Ovary (tissue), 9 donors: ENCODE data around the gene MYEF2. TPM values are rescaled to one million over a fixed set of nuclear protein-coding genes. Genes with fewer than 3 reads are reported as not detected.

ENCODE experiments used
- DNase-seq, 5 donors: peaks; one replicate each; pipeline ENCODE4 v3.0.0-alpha.2; 2019 to 2020
- H3K27ac ChIP-seq, 2 donors: fragments of 200-600 bp; one replicate each; pipeline versions ENCODE4 v1.5.1 to v1.8.0; 2019 to 2022
- H3K27me3 ChIP-seq: fragments of 200-600 bp; one replicate; pipeline ENCODE4 v1.8.0; 2022
- H3K36me3 ChIP-seq: fragments of 200-600 bp; sonication (generic); one replicate; pipeline ENCODE4 v1.5.1; 2019
- H3K4me1 ChIP-seq: one replicate; pipeline ENCODE4 v1.8.1; 2013; ENCODE audit warnings: mild to moderate bottlenecking, moderate library complexity; ENCODE audit not compliant: insufficient read depth
- H3K4me3 ChIP-seq: fragments of 200-600 bp; sonication (generic); one replicate; pipeline ENCODE4 v1.5.1; 2017
- H3K9me3 ChIP-seq, 2 donors: fragments of 200-600 bp in 1 of 2; sonication (generic) in 1 of 2; one replicate each; pipeline versions ENCODE4 v1.5.1 to v1.8.1; 2013 to 2019; ENCODE audit warnings: mild to moderate bottlenecking in 1 of 2, moderate library complexity in 1 of 2
- EP300 ChIP-seq: sonication (generic); formaldehyde crosslinking; IDR thresholded peaks from one replicate; pipeline ENCODE4 v1.6.1; 2017; ENCODE audit warnings: antibody characterized with exemption
- POLR2A ChIP-seq: fragments of 450-650 bp; IDR thresholded peaks from one replicate; pipeline ENCODE4 v1.6.1; 2017; ENCODE audit warnings: antibody characterized with exemption, mild to moderate bottlenecking, moderate library complexity
- WGBS, 3 donors: extraction: QIAGEN DNeasy Blood & Tissue Kit in 1 of 3; methylation state at CpG; one replicate each; pipeline versions ENCODE4 v1.1.5 to v1.1.7; 2013 to 2017; 5-methylcytosine and 5-hydroxymethylcytosine counted together
- intact Hi-C, 4 donors: fragments of 100-400 bp; cut with DNase I; formaldehyde crosslinking; loops; one replicate each; pipeline versions ENCODE4 v1.11.0 to v1.15.1; 2022 to 2023
- polyA plus RNA-seq, 2 donors: library from polyadenylated mRNA; stranded (reverse); fragments of 200-250 nt in 1 of 2; fragments of 350-450 nt in 1 of 2; fragmentation: Illumina TruSeq in 1 of 2; extraction: RNeasy Lipid Tissue Mini Kit (QIAGEN cat#74804) in 1 of 2; gene quantifications; one replicate each; pipeline ENCODE4 v1.2.3, GENCODE V29; 2013 to 2014
- total RNA-seq, 7 donors: library from RNA; depleted of rRNA in 2 of 7; stranded (reverse); fragments of >200 nt in 2 of 7; fragmentation: NEBNext Ultra II Directional in 3 of 7; extraction: Animal tissue kit (Norgen Biotek cat#: 25700) in 3 of 7; gene quantifications; one replicate each; pipeline versions ENCODE4 v1.1.0 to v1.2.4, GENCODE V29; 2016 to 2023
- TF ChIP-seq, protein P1 (sequence below), 3 donors: fragments of 450-650 bp in 2 of 3; fragments of 200-600 bp in 1 of 3; IDR thresholded peaks; one replicate each; pipeline versions ENCODE4 v1.5.1 to v1.8.0; 2016 to 2022; ENCODE audit warnings: antibody characterized with exemption in 3 of 3, mild to moderate bottlenecking in 1 of 3
- donor health status: DM: no; HTN: no; CAD: no; lungs with moderate emphysema.
- donor health status: DM: no; HTN: no; CAD: no.
- donor health status: Bipolar disorder and iron deficiency.
- donor health status: DM: yes; HTN: yes; CAD: no.
- donor health status: DM: no; HTN: no; CAD: no.
- donor health status: DM: yes; HTN: yes; CAD: no.

The MYEF2 gene
- total and polyA plus RNA-seq, 9 donors, result 1.4 to 38.9 (median 5.3) TPM

DNA sequence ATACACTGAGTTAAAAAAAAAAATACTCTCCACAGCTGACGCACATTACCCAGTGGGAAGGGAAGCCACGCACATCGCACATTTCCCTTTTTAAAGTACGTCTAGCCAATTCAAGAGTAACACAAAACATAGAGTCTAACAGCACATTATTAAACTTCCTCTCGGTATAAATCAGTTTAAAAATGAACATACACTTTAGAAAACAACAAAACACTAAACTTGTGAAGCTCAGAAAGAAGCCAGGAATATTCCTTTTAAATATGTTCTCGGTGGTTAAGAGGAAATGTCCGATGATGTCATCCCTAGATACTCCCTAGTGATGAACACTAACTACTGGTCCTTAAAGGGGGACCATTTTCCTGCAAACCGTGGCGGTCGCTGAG lies 721 bp downstream of the MYEF2 start:
- no peaks in the 10 kb centered on the region for H3K36me3 ChIP-seq
- 6 to 7% (median 6%) methylated on average over 10 of the region's 10 CpGs for WGBS, 3 donors
- no peak for DNase-seq
- H3K4me1 ChIP-seq, result peaks cover 3% of the 10 kb centered on the region
- H3K27ac ChIP-seq, result no peak overlapping the region
- intact Hi-C loops, result no loop called here
- no peaks in the 10 kb centered on the region for H3K27me3 ChIP-seq
- peak overlapping the region; percentile 46 for H3K4me3 ChIP-seq
- no peaks in the 10 kb centered on the region for H3K9me3 ChIP-seq
- TF ChIP-seq EP300 (no peak), POLR2A (no peak)
- TF ChIP-seq, protein P1, sequence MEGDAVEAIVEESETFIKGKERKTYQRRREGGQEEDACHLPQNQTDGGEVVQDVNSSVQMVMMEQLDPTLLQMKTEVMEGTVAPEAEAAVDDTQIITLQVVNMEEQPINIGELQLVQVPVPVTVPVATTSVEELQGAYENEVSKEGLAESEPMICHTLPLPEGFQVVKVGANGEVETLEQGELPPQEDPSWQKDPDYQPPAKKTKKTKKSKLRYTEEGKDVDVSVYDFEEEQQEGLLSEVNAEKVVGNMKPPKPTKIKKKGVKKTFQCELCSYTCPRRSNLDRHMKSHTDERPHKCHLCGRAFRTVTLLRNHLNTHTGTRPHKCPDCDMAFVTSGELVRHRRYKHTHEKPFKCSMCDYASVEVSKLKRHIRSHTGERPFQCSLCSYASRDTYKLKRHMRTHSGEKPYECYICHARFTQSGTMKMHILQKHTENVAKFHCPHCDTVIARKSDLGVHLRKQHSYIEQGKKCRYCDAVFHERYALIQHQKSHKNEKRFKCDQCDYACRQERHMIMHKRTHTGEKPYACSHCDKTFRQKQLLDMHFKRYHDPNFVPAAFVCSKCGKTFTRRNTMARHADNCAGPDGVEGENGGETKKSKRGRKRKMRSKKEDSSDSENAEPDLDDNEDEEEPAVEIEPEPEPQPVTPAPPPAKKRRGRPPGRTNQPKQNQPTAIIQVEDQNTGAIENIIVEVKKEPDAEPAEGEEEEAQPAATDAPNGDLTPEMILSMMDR (IDR thresholded peaks at IDR 0.05), result no peak

- Histone ChIP-seq H3K27ac (no peak overlapping the region), H3K27me3 (no peaks in the 10 kb centered on the region), H3K36me3 (no peaks in the 10 kb centered on the region), H3K9me3 (no peaks in the 10 kb centered on the region), H3K4me1 (peaks cover 3% of the 10 kb centered on the region), H3K4me3 (no peak overlapping the region)
- intact Hi-C loops, result no loop called here
- WGBS, 3 donors, result 63 to 70% (median 66%) methylated on average over 2 of the region's 2 CpGs
- DNase-seq, result no peak
- TF ChIP-seq POLR2A, result no peak
- TF ChIP-seq EP300, result no peak
- TF ChIP-seq, protein P1 (IDR thresholded peaks at IDR 0.05), result no peak
Observed at GRCh38 chr15:48176957-48177356, 1.1 kb downstream of the MYEF2 start.

GRCh38 chr15:48176112-48176511 lies 2.0 kb downstream of the MYEF2 start:
- Histone ChIP-seq H3K27me3 (no peaks in the 10 kb centered on the region), H3K36me3 (no peaks in the 10 kb centered on the region), H3K4me3 (no peak overlapping the region), H3K27ac (no peak overlapping the region), H3K9me3 (no peaks in the 10 kb centered on the region), H3K4me1 (peaks cover 3% of the 10 kb centered on the region)
- intact Hi-C loops, result no loop called here
- no peak for DNase-seq
- WGBS, 3 donors, result 80 to 84% (median 84%) methylated on average over 4 of the region's 4 CpGs
- TF ChIP-seq EP300 (no peak), POLR2A (no peak)
- TF ChIP-seq, protein P1 (IDR thresholded peaks at IDR 0.05), result no peak

- intact Hi-C loops, result no loop called here
- Histone ChIP-seq H3K4me3 (no peak overlapping the region), H3K36me3 (no peaks in the 10 kb centered on the region), H3K27me3 (no peaks in the 10 kb centered on the region), H3K27ac (no peak overlapping the region), H3K9me3 (no peaks in the 10 kb centered on the region), H3K4me1 (peaks cover 3% of the 10 kb centered on the region)
- TF ChIP-seq EP300 (no peak), POLR2A (no peak)
- TF ChIP-seq, protein P1 (IDR thresholded peaks at IDR 0.05), result no peak
- DNase-seq, result no peak
- WGBS, 3 donors, result 96 to 98% (median 97%) methylated on average over 3 of the region's 3 CpGs
Observed at GRCh38 chr15:48175126-48175525, 3.0 kb downstream of the MYEF2 start.

DNA sequence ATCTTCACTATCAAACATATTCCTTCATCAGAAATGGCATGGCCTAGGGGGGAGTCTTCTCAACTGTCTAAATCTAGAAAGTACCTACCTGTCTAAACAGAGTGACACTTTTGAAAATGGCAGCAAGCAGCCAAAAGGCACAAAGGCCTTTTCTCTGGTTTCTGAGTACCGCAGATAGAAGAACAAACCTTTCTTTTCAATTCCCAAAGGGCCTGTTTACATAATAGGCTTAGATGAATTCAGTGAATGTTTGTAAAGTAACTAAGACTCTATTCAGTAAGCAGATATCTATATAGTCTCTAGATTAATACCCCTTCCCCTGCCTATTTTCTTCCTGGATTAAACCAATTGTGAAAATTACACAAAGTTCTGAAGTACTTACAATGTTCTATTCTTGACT lies 7.1 kb downstream of the MYEF2 start:
- 94 to 95% (median 94%) methylated on average over 1 of the region's 1 CpG for WGBS, 3 donors
- no peaks in the 10 kb centered on the region for H3K4me1 ChIP-seq
- no peaks in the 10 kb centered on the region for H3K36me3 ChIP-seq
- intact Hi-C loops, result no loop called here
- no peak overlapping the region for H3K27ac ChIP-seq
- H3K4me3 ChIP-seq, result no peak overlapping the region
- no peak for TF ChIP-seq POLR2A
- TF ChIP-seq, protein P1 (IDR thresholded peaks at IDR 0.05), result no peak
- no peak for TF ChIP-seq EP300
- no peaks in the 10 kb centered on the region for H3K27me3 ChIP-seq
- no peak for DNase-seq
- H3K9me3 ChIP-seq, result no peaks in the 10 kb centered on the region
